ENCODE data around the gene RAB3GAP1. TPM values are rescaled to one million over a fixed set of nuclear protein-coding genes. Genes with fewer than 3 reads are reported as not detected.

Gene RAB3GAP1
- total and polyA plus RNA-seq, 7 donors, result 18.6 to 70.2 (median 54.5) TPM

GRCh38 chr2:135182190-135182589, 130.1 kb downstream of the RAB3GAP1 start:
- H3K4me1 ChIP-seq, result no peaks in the 10 kb centered on the region
- DNase-seq, result no peak
- peaks cover 0 to 2% (median 0%) of the 10 kb centered on the region in 4 donors for H3K9me3 ChIP-seq
- no peak overlapping the region for H3K27ac ChIP-seq
- WGBS, 2 donors, result 89 to 91% methylated on average over 8 of the region's 8 CpGs
- H3K4me3 ChIP-seq, result no peak overlapping the region
- TF ChIP-seq CTCF (IDR thresholded peaks at IDR 0.05) (no peak), POLR2A (IDR thresholded peaks at IDR 0.05) (no peak), POLR2AphosphoS5 (IDR thresholded peaks at IDR 0.05) (no peak), EP300 (IDR thresholded peaks at IDR 0.05) (no peak)
- intact Hi-C loops (cut with DNase I), result no loop called here
- H3K36me3 ChIP-seq, result peaks cover 0 to 5% (median 0%) of the 10 kb centered on the region in 4 donors
- no peaks in the 10 kb centered on the region for H3K27me3 ChIP-seq

GRCh38 chr2:135182601-135183000, 130.5 kb downstream of the RAB3GAP1 start:
- Histone ChIP-seq H3K4me1 (no peaks in the 10 kb centered on the region), H3K36me3 (peaks cover 0 to 1% (median 0%) of the 10 kb centered on the region in 4 donors), H3K27me3 (no peaks in the 10 kb centered on the region), H3K9me3 (peaks cover 0 to 6% (median 0%) of the 10 kb centered on the region in 4 donors), H3K27ac (no peak overlapping the region), H3K4me3 (no peak overlapping the region)
- intact Hi-C loops (cut with DNase I), result no loop called here
- 84 to 85% methylated on average over 3 of the region's 3 CpGs for WGBS, 2 donors
- no peak for TF ChIP-seq EP300 (IDR thresholded peaks at IDR 0.05)
- TF ChIP-seq POLR2A (IDR thresholded peaks at IDR 0.05), result no peak
- DNase-seq, result no peak

- H3K4me3 ChIP-seq, result no peak overlapping the region
- no peaks in the 10 kb centered on the region for H3K4me1 ChIP-seq
- H3K36me3 ChIP-seq, result no peaks in the 10 kb centered on the region
- WGBS, 2 donors, result 87 to 88% methylated on average over 1 of the region's 1 CpG
- intact Hi-C loops (cut with DNase I), result no loop called here
- H3K27me3 ChIP-seq, result no peaks in the 10 kb centered on the region
- no peak for TF ChIP-seq EP300 (IDR thresholded peaks at IDR 0.05)
- no peak for TF ChIP-seq POLR2AphosphoS5 (IDR thresholded peaks at IDR 0.05)
- no peak for TF ChIP-seq CTCF (IDR thresholded peaks at IDR 0.05)
- no peak for TF ChIP-seq POLR2A (IDR thresholded peaks at IDR 0.05)
- DNase-seq, result no peak
- peaks cover 0 to 8% (median 0%) of the 10 kb centered on the region in 4 donors for H3K9me3 ChIP-seq
- H3K27ac ChIP-seq, result no peak overlapping the region
These were observed 131.7 kb downstream of the RAB3GAP1 start for GRCh38 chr2:135183822-135184221.

- Histone ChIP-seq H3K27ac (no peak overlapping the region), H3K9me3 (peaks cover 0 to 8% (median under 1%) of the 10 kb centered on the region in 4 donors), H3K36me3 (no peaks in the 10 kb centered on the region), H3K27me3 (no peaks in the 10 kb centered on the region), H3K4me3 (no peak overlapping the region), H3K4me1 (no peaks in the 10 kb centered on the region)
- 94 to 96% methylated on average over 5 of the region's 5 CpGs for WGBS, 2 donors
- intact Hi-C loops (cut with DNase I), result no loop called here
- TF ChIP-seq POLR2A (IDR thresholded peaks at IDR 0.05) (no peak), POLR2AphosphoS5 (IDR thresholded peaks at IDR 0.05) (no peak)
- no peak for DNase-seq
These were observed 134.0 kb downstream of the RAB3GAP1 start for GRCh38 chr2:135186054-135186453.

DNA sequence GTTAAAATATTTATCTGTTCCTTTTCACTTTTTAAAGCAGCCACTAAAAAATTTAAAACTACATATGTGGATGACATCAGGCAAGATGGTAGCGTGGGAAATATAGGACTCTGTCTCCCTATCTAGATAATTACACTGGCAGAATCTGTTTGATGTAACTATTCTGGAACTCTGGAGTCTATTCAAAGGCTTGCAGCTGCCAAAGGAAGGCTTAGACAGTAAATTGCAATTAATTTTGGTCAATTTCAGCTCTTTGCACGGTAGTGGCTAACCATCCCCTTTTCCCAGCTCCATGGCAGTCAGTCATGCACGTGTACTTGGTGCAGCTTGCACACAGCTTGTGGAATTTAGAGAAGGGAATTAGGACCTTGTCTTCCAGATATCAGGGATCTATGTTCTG, 135.2 kb downstream of the RAB3GAP1 start:
- Histone ChIP-seq H3K27me3 (no peaks in the 10 kb centered on the region), H3K4me1 (no peaks in the 10 kb centered on the region), H3K4me3 (no peak overlapping the region), H3K9me3 (peaks cover 0 to 8% (median under 1%) of the 10 kb centered on the region in 4 donors), H3K27ac (no peak overlapping the region), H3K36me3 (no peaks in the 10 kb centered on the region)
- intact Hi-C loops (cut with DNase I), result no loop called here
- DNase-seq, result no peak
- WGBS, 2 donors, result 92 to 96% methylated on average over 3 of the region's 3 CpGs
- no peak for TF ChIP-seq CTCF (IDR thresholded peaks at IDR 0.05)
- TF ChIP-seq POLR2AphosphoS5 (IDR thresholded peaks at IDR 0.05), result no peak
- TF ChIP-seq EP300 (IDR thresholded peaks at IDR 0.05), result no peak
- no peak for TF ChIP-seq POLR2A (IDR thresholded peaks at IDR 0.05)

- peaks cover 0 to 8% (median under 1%) of the 10 kb centered on the region in 4 donors for H3K9me3 ChIP-seq
- H3K27ac ChIP-seq, result no peak overlapping the region
- DNase-seq, result no peak
- no peaks in the 10 kb centered on the region for H3K27me3 ChIP-seq
- WGBS, 2 donors, result 100% methylated on average over 1 of the region's 1 CpG
- intact Hi-C loops (cut with DNase I), result no loop called here
- H3K36me3 ChIP-seq, result no peaks in the 10 kb centered on the region
- TF ChIP-seq POLR2A (IDR thresholded peaks at IDR 0.05) (no peak), POLR2AphosphoS5 (IDR thresholded peaks at IDR 0.05) (no peak), CTCF (IDR thresholded peaks at IDR 0.05) (no peak), EP300 (IDR thresholded peaks at IDR 0.05) (no peak)
- no peaks in the 10 kb centered on the region for H3K4me1 ChIP-seq
- H3K4me3 ChIP-seq, result no peak overlapping the region
These were observed 137.1 kb downstream of the RAB3GAP1 start for GRCh38 chr2:135189148-135189547.

Data from sigmoid colon (tissue), 7 donors.